Suprapubic skin (tissue), 3 donors: ENCODE data around the gene CAPN9.

Experiments used
- POLR2A ChIP-seq, 2 donors: fragments of 450-650 bp; IDR thresholded peaks; one replicate each; pipeline ENCODE4 v1.6.1; 2017; ENCODE audit warnings: antibody characterized with exemption in 2 of 2, mild to moderate bottlenecking in 2 of 2, moderate library complexity in 2 of 2
- TF ChIP-seq, protein P1 (sequence below), 2 donors: fragments of 200-600 bp in 1 of 2; fragments of 450-650 bp in 1 of 2; sonication (generic) in 1 of 2; IDR thresholded peaks; one replicate each; pipeline ENCODE4 v1.5.1; 2016 to 2019; ENCODE audit warnings: antibody characterized with exemption in 2 of 2, mild to moderate bottlenecking in 1 of 2, moderate library complexity in 1 of 2

DNA sequence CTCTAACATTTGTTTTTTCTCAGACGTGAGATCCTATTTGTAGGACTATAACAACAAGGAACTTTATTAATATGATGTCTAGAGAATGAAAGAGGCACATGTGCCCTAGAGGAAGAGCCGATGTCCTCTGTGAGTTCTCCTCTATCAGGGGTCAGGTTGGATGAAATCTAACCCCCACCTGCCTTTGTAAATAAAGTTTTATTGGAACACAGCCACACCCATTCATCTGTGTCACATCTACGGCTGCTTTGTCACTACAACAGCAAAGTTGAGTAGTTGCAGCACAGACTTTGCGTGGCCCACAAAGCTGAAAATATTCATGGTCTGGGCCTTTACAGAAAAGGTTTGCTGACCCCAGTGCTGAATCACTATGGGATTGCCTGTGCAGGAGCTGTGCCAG is 571 bp upstream of the CAPN9 start:
- TF ChIP-seq, protein P1, sequence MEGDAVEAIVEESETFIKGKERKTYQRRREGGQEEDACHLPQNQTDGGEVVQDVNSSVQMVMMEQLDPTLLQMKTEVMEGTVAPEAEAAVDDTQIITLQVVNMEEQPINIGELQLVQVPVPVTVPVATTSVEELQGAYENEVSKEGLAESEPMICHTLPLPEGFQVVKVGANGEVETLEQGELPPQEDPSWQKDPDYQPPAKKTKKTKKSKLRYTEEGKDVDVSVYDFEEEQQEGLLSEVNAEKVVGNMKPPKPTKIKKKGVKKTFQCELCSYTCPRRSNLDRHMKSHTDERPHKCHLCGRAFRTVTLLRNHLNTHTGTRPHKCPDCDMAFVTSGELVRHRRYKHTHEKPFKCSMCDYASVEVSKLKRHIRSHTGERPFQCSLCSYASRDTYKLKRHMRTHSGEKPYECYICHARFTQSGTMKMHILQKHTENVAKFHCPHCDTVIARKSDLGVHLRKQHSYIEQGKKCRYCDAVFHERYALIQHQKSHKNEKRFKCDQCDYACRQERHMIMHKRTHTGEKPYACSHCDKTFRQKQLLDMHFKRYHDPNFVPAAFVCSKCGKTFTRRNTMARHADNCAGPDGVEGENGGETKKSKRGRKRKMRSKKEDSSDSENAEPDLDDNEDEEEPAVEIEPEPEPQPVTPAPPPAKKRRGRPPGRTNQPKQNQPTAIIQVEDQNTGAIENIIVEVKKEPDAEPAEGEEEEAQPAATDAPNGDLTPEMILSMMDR (IDR thresholded peaks at IDR 0.05): no peak
- TF ChIP-seq POLR2A (IDR thresholded peaks at IDR 0.05): no peak
